Measurements from ENCODE around the gene RNF10. TPM values are rescaled to one million over a fixed set of nuclear protein-coding genes. Genes with fewer than 3 reads are reported as not detected.
"Not testable (repeated sequence)": the region's sequence is repeated elsewhere in the genome, so short reads cannot be mapped to it uniquely, and the experiment has no call there.

RNF10 gene
- total RNA-seq, 1 experiment from 2014 or later: 177 TPM

- CTCF ChIA-PET: interaction anchor here (0.6 kb wide), 1 partner anchor 286 kb away, joined by 5 read pairs; no protein-coding TSS in a partner anchor
- DNase-seq (ENCODE audit: low read depth, low spot score): no peak
- POLR2A ChIA-PET: no interaction called here
Measured at GRCh38 chr12:120599672-120600552, 65.8 kb downstream of the RNF10 start.

DNA sequence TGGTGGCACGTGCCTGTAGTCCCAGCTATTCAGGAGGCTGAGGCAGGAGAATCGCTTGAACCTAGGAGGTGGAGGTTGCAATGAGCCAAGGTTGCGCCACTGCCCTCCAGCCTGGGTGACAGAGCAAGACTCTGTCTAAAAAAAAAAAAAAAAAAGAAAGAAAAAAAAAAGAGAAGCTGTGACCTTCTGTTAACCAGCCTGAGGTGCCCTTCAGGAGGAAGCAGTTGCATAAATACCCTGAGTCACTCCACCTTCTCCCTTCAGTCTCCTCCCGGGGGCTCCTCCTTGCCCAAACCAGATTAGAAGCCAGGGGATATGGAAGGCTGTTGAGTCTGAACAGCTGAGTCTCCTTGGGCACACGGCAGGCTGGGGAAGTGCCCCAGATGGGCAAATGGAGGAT lies 68.3 kb downstream of the RNF10 start:
- H3K27me3 ChIP-seq (ENCODE audit: control insufficient read depth, insufficient read depth, low read length); intact Hi-C loops (cut with micrococcal nuclease; ENCODE audit: unreplicated experiment); H3K27ac ChIP-seq (ENCODE audit: low read length); BruUV-seq (replicated peaks); DNase-seq (ENCODE audit: low read depth, low spot score); H3K4me1 ChIP-seq (ENCODE audit: control insufficient read depth, insufficient read depth, low read length); ATAC-seq; H3K36me3 ChIP-seq (ENCODE audit: control insufficient read depth, insufficient read depth, low read length); H3K4me3 ChIP-seq (ENCODE audit: low read depth in 2 of 2, low read length in 2 of 2); H3K9me3 ChIP-seq (ENCODE audit: control insufficient read depth, insufficient read depth, low read depth, low read length); in situ Hi-C loops (cut with HindIII; ENCODE audit: low pct_unique_long_range_greater_than_20kb, low sequenced_read_pairs): not testable (repeated sequence)
- POLR2A ChIA-PET: interaction anchor here (0.6 kb wide), 1 partner anchor 79 kb away, joined by 9 read pairs; no protein-coding TSS in a partner anchor
- CTCF ChIA-PET: interaction anchor here (0.6 to 1.0 kb wide), 3 partner anchors 19 to 441 kb away, joined by 6 to 7 read pairs (median 6); partner anchors contain the start of gene POP5

More at GRCh38 chr12:120599672-120600552, 65.8 kb downstream of the RNF10 start:
- no peaks in the 10 kb centered on the region for H3K27me3 ChIP-seq (ENCODE audit: control insufficient read depth, insufficient read depth, low read length)
- no peak overlapping the region for H3K27ac ChIP-seq (ENCODE audit: low read length)
- H3K4me3 ChIP-seq (ENCODE audit: low read depth in 2 of 2, low read length in 2 of 2): no peak overlapping the region
- no peaks in the 10 kb centered on the region for H3K36me3 ChIP-seq (ENCODE audit: control insufficient read depth, insufficient read depth, low read length)
- peak; percentile 51; the same call in 1 of the 2 replicates for ATAC-seq
- H3K9me3 ChIP-seq (ENCODE audit: control insufficient read depth, insufficient read depth, low read depth, low read length): no peaks in the 10 kb centered on the region
- TF ChIP-seq POLR2AphosphoS5 (IDR thresholded peaks at IDR 0.05; ENCODE audit: low read depth, low read length): no peak
- TF ChIP-seq TCF7L2 (IDR thresholded peaks at IDR 0.05; ENCODE audit: low read depth, low read length): no peak
- no peak for TF ChIP-seq SIN3A (IDR thresholded peaks at IDR 0.05; ENCODE audit: borderline replicate concordance, insufficient read depth, low read depth, low read length)
- TF ChIP-seq, protein P1, sequence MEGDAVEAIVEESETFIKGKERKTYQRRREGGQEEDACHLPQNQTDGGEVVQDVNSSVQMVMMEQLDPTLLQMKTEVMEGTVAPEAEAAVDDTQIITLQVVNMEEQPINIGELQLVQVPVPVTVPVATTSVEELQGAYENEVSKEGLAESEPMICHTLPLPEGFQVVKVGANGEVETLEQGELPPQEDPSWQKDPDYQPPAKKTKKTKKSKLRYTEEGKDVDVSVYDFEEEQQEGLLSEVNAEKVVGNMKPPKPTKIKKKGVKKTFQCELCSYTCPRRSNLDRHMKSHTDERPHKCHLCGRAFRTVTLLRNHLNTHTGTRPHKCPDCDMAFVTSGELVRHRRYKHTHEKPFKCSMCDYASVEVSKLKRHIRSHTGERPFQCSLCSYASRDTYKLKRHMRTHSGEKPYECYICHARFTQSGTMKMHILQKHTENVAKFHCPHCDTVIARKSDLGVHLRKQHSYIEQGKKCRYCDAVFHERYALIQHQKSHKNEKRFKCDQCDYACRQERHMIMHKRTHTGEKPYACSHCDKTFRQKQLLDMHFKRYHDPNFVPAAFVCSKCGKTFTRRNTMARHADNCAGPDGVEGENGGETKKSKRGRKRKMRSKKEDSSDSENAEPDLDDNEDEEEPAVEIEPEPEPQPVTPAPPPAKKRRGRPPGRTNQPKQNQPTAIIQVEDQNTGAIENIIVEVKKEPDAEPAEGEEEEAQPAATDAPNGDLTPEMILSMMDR (IDR thresholded peaks at IDR 0.05): no peak
- TF ChIP-seq, protein P2, sequence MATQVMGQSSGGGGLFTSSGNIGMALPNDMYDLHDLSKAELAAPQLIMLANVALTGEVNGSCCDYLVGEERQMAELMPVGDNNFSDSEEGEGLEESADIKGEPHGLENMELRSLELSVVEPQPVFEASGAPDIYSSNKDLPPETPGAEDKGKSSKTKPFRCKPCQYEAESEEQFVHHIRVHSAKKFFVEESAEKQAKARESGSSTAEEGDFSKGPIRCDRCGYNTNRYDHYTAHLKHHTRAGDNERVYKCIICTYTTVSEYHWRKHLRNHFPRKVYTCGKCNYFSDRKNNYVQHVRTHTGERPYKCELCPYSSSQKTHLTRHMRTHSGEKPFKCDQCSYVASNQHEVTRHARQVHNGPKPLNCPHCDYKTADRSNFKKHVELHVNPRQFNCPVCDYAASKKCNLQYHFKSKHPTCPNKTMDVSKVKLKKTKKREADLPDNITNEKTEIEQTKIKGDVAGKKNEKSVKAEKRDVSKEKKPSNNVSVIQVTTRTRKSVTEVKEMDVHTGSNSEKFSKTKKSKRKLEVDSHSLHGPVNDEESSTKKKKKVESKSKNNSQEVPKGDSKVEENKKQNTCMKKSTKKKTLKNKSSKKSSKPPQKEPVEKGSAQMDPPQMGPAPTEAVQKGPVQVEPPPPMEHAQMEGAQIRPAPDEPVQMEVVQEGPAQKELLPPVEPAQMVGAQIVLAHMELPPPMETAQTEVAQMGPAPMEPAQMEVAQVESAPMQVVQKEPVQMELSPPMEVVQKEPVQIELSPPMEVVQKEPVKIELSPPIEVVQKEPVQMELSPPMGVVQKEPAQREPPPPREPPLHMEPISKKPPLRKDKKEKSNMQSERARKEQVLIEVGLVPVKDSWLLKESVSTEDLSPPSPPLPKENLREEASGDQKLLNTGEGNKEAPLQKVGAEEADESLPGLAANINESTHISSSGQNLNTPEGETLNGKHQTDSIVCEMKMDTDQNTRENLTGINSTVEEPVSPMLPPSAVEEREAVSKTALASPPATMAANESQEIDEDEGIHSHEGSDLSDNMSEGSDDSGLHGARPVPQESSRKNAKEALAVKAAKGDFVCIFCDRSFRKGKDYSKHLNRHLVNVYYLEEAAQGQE (IDR thresholded peaks at IDR 0.05; ENCODE audit: insufficient read depth in 1 of 2, low read depth in 2 of 2, low read length in 1 of 2): no peak
- intact Hi-C loops (cut with micrococcal nuclease; ENCODE audit: unreplicated experiment) (no loop called here), in situ Hi-C loops (cut with HindIII; ENCODE audit: low pct_unique_long_range_greater_than_20kb, low sequenced_read_pairs) (no loop called here)
- no TSS peak for BruUV-seq (replicated peaks)
- H3K4me1 ChIP-seq (ENCODE audit: control insufficient read depth, insufficient read depth, low read length): peaks cover 8% of the 10 kb centered on the region

DNA sequence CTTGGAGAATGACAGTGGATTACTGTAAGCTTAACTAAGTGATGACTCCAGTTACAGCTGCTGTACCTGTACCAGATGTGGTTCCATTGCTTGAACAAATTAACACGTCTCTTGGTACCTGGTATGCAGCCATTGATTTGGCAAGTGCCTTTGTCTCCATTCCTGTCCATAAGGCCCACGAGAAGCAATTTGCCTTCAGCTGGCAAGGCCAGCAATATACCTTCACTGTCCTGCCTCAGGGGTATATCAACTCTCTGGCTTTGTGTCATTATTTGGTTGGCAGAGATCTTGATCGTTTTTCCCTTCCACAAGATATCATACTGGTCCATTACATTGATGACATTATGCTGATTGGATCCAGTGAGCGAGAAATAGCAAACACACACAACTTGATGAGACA lies 76.4 kb downstream of the RNF10 start:
- CTCF ChIA-PET: no interaction called here
- in situ Hi-C loops (cut with HindIII; ENCODE audit: low pct_unique_long_range_greater_than_20kb, low sequenced_read_pairs): no loop called here
- H3K36me3 ChIP-seq (ENCODE audit: control insufficient read depth, insufficient read depth, low read length): no peaks in the 10 kb centered on the region
- H3K27me3 ChIP-seq (ENCODE audit: control insufficient read depth, insufficient read depth, low read length): no peaks in the 10 kb centered on the region; the same call in 1 of the 2 replicates
- no TSS peak for BruUV-seq (replicated peaks)
- TF ChIP-seq, protein P2 (IDR thresholded peaks at IDR 0.05; ENCODE audit: insufficient read depth in 1 of 2, low read depth in 2 of 2, low read length in 1 of 2): no peak
- TF ChIP-seq, protein P1 (IDR thresholded peaks at IDR 0.05): no peak
- TF ChIP-seq TCF7L2 (IDR thresholded peaks at IDR 0.05; ENCODE audit: low read depth, low read length): no peak
- POLR2A ChIA-PET: no interaction called here
- H3K27ac ChIP-seq (ENCODE audit: low read length): no peak overlapping the region
- intact Hi-C loops (cut with micrococcal nuclease; ENCODE audit: unreplicated experiment): no loop called here
- no peaks in the 10 kb centered on the region for H3K4me1 ChIP-seq (ENCODE audit: control insufficient read depth, insufficient read depth, low read length)
- H3K9me3 ChIP-seq (ENCODE audit: control insufficient read depth, insufficient read depth, low read depth, low read length): no peaks in the 10 kb centered on the region
- DNase-seq (ENCODE audit: low read depth, low spot score) (no peak), ATAC-seq (no peak)
- no peak overlapping the region for H3K4me3 ChIP-seq (ENCODE audit: low read depth in 2 of 2, low read length in 2 of 2)

Measured in Panc1 (cell line).